GM12878 (cell line): ENCODE data around the gene TCF4. TPM values are rescaled to one million over a fixed set of nuclear protein-coding genes. Genes with fewer than 3 reads are reported as not detected.
A peak's percentile ranks its signal among the peaks of the same experiment; 100 is the strongest.

Experiments used
- ATAC-seq: fragments of 200-7000 bp; cut with Tn5 transposase; 3 replicates; pipeline ENCODE4 v1.9.1; 2020; ENCODE audit warnings: mild to moderate bottlenecking, moderate library complexity
- BruUV-seq: library from RNA; stranded (reverse); fragments of 400-500 nt; replicated peaks from 2 replicates; lab custom pipeline; 2021; lab: Mats Ljungman, UMichigan
- CTCF ChIA-PET: fragments of 300-600 bp; sonication (Branson Sonifier 250); formaldehyde crosslinking; extraction: SDS; loops from one replicate; lab custom pipeline; 2021; ENCODE audit warnings: inconsistent platforms; lab: Yijun Ruan, JAX
- POLR2A ChIA-PET: fragments of 350-600 bp; formaldehyde crosslinking; extraction: SDS; loops from one replicate; lab custom pipeline; 2021; ENCODE audit warnings: inconsistent platforms; lab: Charles Lee
- RAD21 ChIA-PET: fragments of 300-600 bp; sonication (Branson Sonifier 250); formaldehyde crosslinking; loops from one replicate; lab custom pipeline; 2023; ENCODE audit warnings: antibody characterized with exemption; ENCODE audit not compliant: unreplicated experiment; lab: Charles Lee
- SMC1A ChIA-PET: fragments of 300-600 bp; sonication (Branson Sonifier 250); formaldehyde crosslinking; loops from one replicate; lab custom pipeline; 2023; ENCODE audit not compliant: unreplicated experiment, uncharacterized antibody; lab: Charles Lee
- DNase-seq: peaks from one replicate; pipeline ENCODE4 v3.0.0-alpha.2; 2011; ENCODE audit warnings: low read depth, low spot score
- FAIRE-seq: peaks from 3 replicates; lab custom pipeline; 2011; peaks lifted over from hg19 to GRCh38; lab: Jason Lieb, UNC
- H2AFZ ChIP-seq: 2 replicates; pipeline ENCODE4 v1.6.0; 2011; ENCODE audit warnings: low read depth, low read length, control low read depth; ENCODE audit not compliant: control insufficient read depth
- H3K27ac ChIP-seq: 2 replicates; pipeline ENCODE4 v1.5.1; 2011; ENCODE audit warnings: control low read depth; ENCODE audit not compliant: control insufficient read depth, insufficient read depth
- H3K27me3 ChIP-seq, 2 experiments: replicated peaks in 1 of 2; 2 replicates each; pipeline versions ENCODE4 v1.6.0 to v1.6.1; 2011; ENCODE audit warnings: low read length in 1 of 2; ENCODE audit not compliant: control insufficient read depth in 2 of 2, insufficient read depth in 2 of 2
- H3K36me3 ChIP-seq, 2 experiments: 2 replicates each; pipeline ENCODE4 v1.5.1; 2011; ENCODE audit warnings: low read length in 1 of 2; ENCODE audit not compliant: control insufficient read depth in 2 of 2, insufficient read depth in 2 of 2
- H3K4me1 ChIP-seq: 2 replicates; pipeline ENCODE4 v1.6.1; 2011; ENCODE audit warnings: mild to moderate bottlenecking, low read length, moderate library complexity, mixed read lengths; ENCODE audit not compliant: control insufficient read depth, insufficient read depth
- H3K4me2 ChIP-seq: 2 replicates; pipeline ENCODE4 v1.6.0; 2011; ENCODE audit warnings: control low read depth; ENCODE audit not compliant: control insufficient read depth, insufficient read depth
- H3K4me3 ChIP-seq: fragments of 200-600 bp; sonication (generic); 2 replicates; pipeline ENCODE4 v1.5.1; 2016
- H3K79me2 ChIP-seq: 2 replicates; pipeline ENCODE4 v1.6.0; 2011; ENCODE audit warnings: low read length; ENCODE audit not compliant: control insufficient read depth, insufficient read depth
- H3K9ac ChIP-seq: 2 replicates; pipeline ENCODE4 v1.8.0; 2011; ENCODE audit warnings: low read length, control low read depth, mixed read lengths; ENCODE audit not compliant: control insufficient read depth, insufficient read depth
- H3K9me3 ChIP-seq: replicated peaks from 3 replicates; pipeline ENCODE4 v1.5.1; 2011; ENCODE audit warnings: mild to moderate bottlenecking, low read length; ENCODE audit not compliant: control insufficient read depth, insufficient read depth
- H4K20me1 ChIP-seq: 2 replicates; pipeline ENCODE4 v1.6.0; 2011; ENCODE audit not compliant: control insufficient read depth, insufficient read depth
- BCL11A ChIP-seq: IDR thresholded peaks from 2 replicates; pipeline ENCODE4 v1.6.1; 2011; ENCODE audit warnings: low read depth, low read length
- MEF2B ChIP-seq: fragments of 450-650 bp; IDR thresholded peaks from 2 replicates; pipeline ENCODE4 v1.6.1; 2018; ENCODE audit warnings: mild to moderate bottlenecking, moderate library complexity; ENCODE audit not compliant: partially characterized antibody, poor library complexity, severe bottlenecking
- PAX5 ChIP-seq: IDR thresholded peaks from 2 replicates; pipeline ENCODE4 v1.6.1; 2011; ENCODE audit warnings: low read depth, low read length, borderline replicate concordance
- RAD21 ChIP-seq: IDR thresholded peaks from 2 replicates; pipeline ENCODE4 v1.6.1; 2011; ENCODE audit warnings: mild to moderate bottlenecking, low read depth, low read length, moderate library complexity; ENCODE audit not compliant: insufficient read depth
- SIN3A ChIP-seq: IDR thresholded peaks from 2 replicates; pipeline ENCODE4 v1.6.1; 2012; ENCODE audit warnings: low read depth, low read length, improper control_type of control experiment
- TCF3 ChIP-seq: IDR thresholded peaks from 2 replicates; pipeline ENCODE4 v1.6.1; 2012; ENCODE audit warnings: low read depth, mild to moderate bottlenecking, low read length, borderline replicate concordance; ENCODE audit not compliant: insufficient read depth
- WGBS: methylation state at CpG from one replicate; pipeline ENCODE4 v1.1.6; 2016; ENCODE audit warnings: low lambda C conversion rate; ENCODE audit not compliant: insufficient replicate concordance, insufficient coverage; ENCODE audit errors: missing lambda C conversion rate; 5-methylcytosine and 5-hydroxymethylcytosine counted together
- in situ Hi-C: fragments of 300-500 bp; cut with MboI; formaldehyde crosslinking; loops from 9 replicates; pipeline ENCODE4 v1.14.3; 2018; ENCODE audit warnings: mixed read lengths
- intact Hi-C: fragments of 100-400 bp; cut with micrococcal nuclease; formaldehyde crosslinking; loops from one replicate; pipeline ENCODE4 v1.14.2; 2022; ENCODE audit not compliant: unreplicated experiment
- polyA plus RNA-seq, 11 experiments: library from polyadenylated mRNA; depleted of rRNA in 4 of 11; unstranded in 6 of 11; stranded (reverse) in 5 of 11; fragments of >200 nt; fragmentation: Nextera tagmentation in 4 of 11; fragmentation: Illumina TruSeq in 1 of 11; extraction: Ambion mirVana in 4 of 11; extraction: Trizol in 1 of 11; gene quantifications; 1 replicate in 1 of 11; 2 replicates in 10 of 11; pipeline versions ENCODE4 v1.2.1 to v1.2.3, GENCODE V29; 2011 to 2016; ENCODE audit warnings: inconsistent platforms in 2 of 11, missing spikeins in 2 of 11, low read depth in 1 of 11
- total RNA-seq, 4 experiments: library from RNA; depleted of rRNA in 3 of 4; stranded (reverse); fragments of >200 nt in 3 of 4; fragmentation: Illumina TruSeq in 1 of 4; extraction: Trizol in 1 of 4; gene quantifications; 2 replicates each; pipeline versions ENCODE4 v1.2.1 to v1.2.3, GENCODE V29; 2013 to 2021
- TF ChIP-seq, protein P1 (sequence below): fragments of 450-650 bp; formaldehyde crosslinking; IDR thresholded peaks from 2 replicates; pipeline ENCODE4 v1.4.0; 2022; ENCODE audit warnings: mild to moderate bottlenecking, moderate library complexity
- TF ChIP-seq, protein P2 (sequence below): fragments of 450-650 bp; IDR thresholded peaks from 2 replicates; pipeline ENCODE4 v1.6.1; 2017; ENCODE audit warnings: mild to moderate bottlenecking, moderate library complexity
- TF ChIP-seq, protein P3 (sequence below): fragments of 450-650 bp; IDR thresholded peaks from 2 replicates; pipeline ENCODE4 v1.6.1; 2016; ENCODE audit warnings: mild to moderate bottlenecking, moderate library complexity, borderline replicate concordance

Gene TCF4
- total and polyA plus RNA-seq, 10 of the 15 experiments (the other 5 are each of a cell fraction or from before 2014, with no cell fraction given) = 15.2 to 94.0 (median 31.5) TPM

DNA sequence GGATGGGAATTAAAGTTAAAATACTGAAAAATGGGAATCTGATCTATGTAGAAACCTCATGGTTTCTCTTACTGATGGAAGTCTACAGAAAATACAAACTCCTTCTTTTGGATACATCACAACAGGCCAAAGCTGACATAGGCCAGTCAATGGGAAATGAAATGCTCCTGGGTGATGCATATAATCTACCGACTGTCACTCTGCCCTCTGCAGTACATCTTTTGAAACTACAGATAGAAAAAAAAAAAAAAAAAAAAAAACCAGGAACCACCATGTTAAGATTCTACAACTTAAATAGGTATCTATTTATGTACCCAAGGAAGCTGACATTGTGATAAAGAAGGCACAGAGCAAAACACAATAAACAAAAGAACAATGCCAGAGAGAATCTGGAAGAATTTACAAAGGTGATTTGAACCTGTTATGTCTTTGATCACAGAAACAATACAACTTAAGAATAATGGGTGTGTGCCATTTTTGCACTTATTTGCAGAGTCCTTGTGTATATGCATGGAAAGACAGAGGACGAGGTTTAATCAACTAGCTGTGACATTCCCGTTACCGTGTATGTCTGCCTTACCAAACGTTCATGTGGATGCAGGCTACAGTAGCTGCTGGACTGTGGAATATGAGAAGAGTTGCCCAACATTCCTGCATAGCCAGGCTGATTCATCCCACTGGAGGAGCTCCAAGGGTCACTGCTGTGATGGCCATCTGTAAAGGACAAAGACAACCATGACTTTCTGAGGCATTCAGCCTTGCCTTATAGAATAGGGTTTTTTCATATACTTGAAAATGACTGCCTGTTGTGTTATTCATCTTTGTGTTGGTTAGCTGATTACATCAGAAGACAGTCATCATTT lies 312.7 kb downstream of the TCF4 start:
- CTCF ChIA-PET = interaction anchor here (0.6 to 7.6 kb wide), 22 partner anchors 9 to 69 kb away, joined by 3 to 153 read pairs (median 4); no protein-coding TSS in a partner anchor
- TF ChIP-seq PAX5 = no peak
- TF ChIP-seq BCL11A = no peak
- TF ChIP-seq MEF2B = no peak
- no peak for TF ChIP-seq SIN3A
- TF ChIP-seq, protein P1, sequence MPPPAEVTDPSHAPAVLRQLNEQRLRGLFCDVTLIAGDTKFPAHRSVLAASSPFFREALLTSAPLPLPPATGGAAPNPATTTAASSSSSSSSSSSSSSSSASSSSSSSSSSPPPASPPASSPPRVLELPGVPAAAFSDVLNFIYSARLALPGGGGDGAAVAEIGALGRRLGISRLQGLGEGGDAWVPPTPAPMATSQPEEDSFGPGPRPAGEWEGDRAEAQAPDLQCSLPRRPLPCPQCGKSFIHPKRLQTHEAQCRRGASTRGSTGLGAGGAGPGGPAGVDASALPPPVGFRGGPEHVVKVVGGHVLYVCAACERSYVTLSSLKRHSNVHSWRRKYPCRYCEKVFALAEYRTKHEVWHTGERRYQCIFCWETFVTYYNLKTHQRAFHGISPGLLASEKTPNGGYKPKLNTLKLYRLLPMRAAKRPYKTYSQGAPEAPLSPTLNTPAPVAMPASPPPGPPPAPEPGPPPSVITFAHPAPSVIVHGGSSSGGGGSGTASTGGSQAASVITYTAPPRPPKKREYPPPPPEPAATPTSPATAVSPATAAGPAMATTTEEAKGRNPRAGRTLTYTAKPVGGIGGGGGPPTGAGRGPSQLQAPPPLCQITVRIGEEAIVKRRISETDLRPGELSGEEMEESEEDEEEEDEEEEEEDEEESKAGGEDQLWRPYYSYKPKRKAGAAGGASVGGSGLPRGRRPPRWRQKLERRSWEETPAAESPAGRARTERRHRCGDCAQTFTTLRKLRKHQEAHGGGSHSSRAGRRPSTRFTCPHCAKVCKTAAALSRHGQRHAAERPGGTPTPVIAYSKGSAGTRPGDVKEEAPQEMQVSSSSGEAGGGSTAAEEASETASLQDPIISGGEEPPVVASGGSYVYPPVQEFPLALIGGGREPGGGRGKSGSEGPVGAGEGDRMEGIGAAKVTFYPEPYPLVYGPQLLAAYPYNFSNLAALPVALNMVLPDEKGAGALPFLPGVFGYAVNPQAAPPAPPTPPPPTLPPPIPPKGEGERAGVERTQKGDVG (CRISPR knock-in tag) = no peak
- TF ChIP-seq TCF3 = no peak
- peak; percentile 49 for TF ChIP-seq RAD21
- TF ChIP-seq, protein P2, sequence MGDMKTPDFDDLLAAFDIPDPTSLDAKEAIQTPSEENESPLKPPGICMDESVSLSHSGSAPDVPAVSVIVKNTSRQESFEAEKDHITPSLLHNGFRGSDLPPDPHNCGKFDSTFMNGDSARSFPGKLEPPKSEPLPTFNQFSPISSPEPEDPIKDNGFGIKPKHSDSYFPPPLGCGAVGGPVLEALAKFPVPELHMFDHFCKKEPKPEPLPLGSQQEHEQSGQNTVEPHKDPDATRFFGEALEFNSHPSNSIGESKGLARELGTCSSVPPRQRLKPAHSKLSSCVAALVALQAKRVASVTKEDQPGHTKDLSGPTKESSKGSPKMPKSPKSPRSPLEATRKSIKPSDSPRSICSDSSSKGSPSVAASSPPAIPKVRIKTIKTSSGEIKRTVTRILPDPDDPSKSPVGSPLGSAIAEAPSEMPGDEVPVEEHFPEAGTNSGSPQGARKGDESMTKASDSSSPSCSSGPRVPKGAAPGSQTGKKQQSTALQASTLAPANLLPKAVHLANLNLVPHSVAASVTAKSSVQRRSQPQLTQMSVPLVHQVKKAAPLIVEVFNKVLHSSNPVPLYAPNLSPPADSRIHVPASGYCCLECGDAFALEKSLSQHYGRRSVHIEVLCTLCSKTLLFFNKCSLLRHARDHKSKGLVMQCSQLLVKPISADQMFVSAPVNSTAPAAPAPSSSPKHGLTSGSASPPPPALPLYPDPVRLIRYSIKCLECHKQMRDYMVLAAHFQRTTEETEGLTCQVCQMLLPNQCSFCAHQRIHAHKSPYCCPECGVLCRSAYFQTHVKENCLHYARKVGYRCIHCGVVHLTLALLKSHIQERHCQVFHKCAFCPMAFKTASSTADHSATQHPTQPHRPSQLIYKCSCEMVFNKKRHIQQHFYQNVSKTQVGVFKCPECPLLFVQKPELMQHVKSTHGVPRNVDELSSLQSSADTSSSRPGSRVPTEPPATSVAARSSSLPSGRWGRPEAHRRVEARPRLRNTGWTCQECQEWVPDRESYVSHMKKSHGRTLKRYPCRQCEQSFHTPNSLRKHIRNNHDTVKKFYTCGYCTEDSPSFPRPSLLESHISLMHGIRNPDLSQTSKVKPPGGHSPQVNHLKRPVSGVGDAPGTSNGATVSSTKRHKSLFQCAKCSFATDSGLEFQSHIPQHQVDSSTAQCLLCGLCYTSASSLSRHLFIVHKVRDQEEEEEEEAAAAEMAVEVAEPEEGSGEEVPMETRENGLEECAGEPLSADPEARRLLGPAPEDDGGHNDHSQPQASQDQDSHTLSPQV = no peak
- TF ChIP-seq, protein P3, sequence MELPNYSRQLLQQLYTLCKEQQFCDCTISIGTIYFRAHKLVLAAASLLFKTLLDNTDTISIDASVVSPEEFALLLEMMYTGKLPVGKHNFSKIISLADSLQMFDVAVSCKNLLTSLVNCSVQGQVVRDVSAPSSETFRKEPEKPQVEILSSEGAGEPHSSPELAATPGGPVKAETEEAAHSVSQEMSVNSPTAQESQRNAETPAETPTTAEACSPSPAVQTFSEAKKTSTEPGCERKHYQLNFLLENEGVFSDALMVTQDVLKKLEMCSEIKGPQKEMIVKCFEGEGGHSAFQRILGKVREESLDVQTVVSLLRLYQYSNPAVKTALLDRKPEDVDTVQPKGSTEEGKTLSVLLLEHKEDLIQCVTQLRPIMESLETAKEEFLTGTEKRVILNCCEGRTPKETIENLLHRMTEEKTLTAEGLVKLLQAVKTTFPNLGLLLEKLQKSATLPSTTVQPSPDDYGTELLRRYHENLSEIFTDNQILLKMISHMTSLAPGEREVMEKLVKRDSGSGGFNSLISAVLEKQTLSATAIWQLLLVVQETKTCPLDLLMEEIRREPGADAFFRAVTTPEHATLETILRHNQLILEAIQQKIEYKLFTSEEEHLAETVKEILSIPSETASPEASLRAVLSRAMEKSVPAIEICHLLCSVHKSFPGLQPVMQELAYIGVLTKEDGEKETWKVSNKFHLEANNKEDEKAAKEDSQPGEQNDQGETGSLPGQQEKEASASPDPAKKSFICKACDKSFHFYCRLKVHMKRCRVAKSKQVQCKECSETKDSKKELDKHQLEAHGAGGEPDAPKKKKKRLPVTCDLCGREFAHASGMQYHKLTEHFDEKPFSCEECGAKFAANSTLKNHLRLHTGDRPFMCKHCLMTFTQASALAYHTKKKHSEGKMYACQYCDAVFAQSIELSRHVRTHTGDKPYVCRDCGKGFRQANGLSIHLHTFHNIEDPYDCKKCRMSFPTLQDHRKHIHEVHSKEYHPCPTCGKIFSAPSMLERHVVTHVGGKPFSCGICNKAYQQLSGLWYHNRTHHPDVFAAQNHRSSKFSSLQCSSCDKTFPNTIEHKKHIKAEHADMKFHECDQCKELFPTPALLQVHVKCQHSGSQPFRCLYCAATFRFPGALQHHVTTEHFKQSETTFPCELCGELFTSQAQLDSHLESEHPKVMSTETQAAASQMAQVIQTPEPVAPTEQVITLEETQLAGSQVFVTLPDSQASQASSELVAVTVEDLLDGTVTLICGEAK = no peak

More for the DNA sequence above, 312.7 kb downstream of the TCF4 start:
- intact Hi-C loops (loop anchor here (1.0 kb wide), 1 partner anchor 41 kb away; no protein-coding TSS in a partner anchor), in situ Hi-C loops (no loop called here)
- no TSS peak for BruUV-seq
- ChIA-PET RAD21 (interaction anchor here (1.1 to 4.9 kb wide), 8 partner anchors 9 to 142 kb away, joined by 3 to 50 read pairs (median 6); no protein-coding TSS in a partner anchor), POLR2A (interaction anchor here (1.6 to 2.0 kb wide), 2 partner anchors 7 to 41 kb away, joined by 3 to 6 read pairs; no protein-coding TSS in a partner anchor), SMC1A (interaction anchor here (0.6 to 10.7 kb wide), 22 partner anchors 7 to 1073 kb away, joined by 3 to 95 read pairs (median 6); no protein-coding TSS in a partner anchor)
- H3K4me2 ChIP-seq = no peak overlapping the region
- FAIRE-seq (no peak), ATAC-seq (peak; percentile 81), DNase-seq (no peak)
- H3K79me2 ChIP-seq = peaks cover 30% of the 10 kb centered on the region
- no peaks in the 10 kb centered on the region for H3K27me3 ChIP-seq
- peaks cover 7% of the 10 kb centered on the region; the same call in 1 of the 2 replicates for H3K4me1 ChIP-seq
- H3K9me3 ChIP-seq = no peaks in the 10 kb centered on the region
- peaks cover 12 to 45% of the 10 kb centered on the region in 2 experiments for H3K36me3 ChIP-seq
- no peak overlapping the region for H3K27ac ChIP-seq
- no peaks in the 10 kb centered on the region for H4K20me1 ChIP-seq
- no peak overlapping the region for H3K9ac ChIP-seq
- H3K4me3 ChIP-seq = no peak overlapping the region
- no peak overlapping the region for H2AFZ ChIP-seq
- 57% methylated on average over 5 of the region's 5 CpGs for WGBS
